HL-60 (cell line): ENCODE measurements around the gene CCDC146.

ENCODE experiments used
- CTCF ChIP-seq: IDR thresholded peaks from one replicate; pipeline ENCODE4 v1.5.1; 2011; ENCODE audit warnings: low read length, control low read depth, inconsistent platforms; ENCODE audit not compliant: insufficient read depth
- GABPA ChIP-seq: IDR thresholded peaks from 2 replicates; pipeline ENCODE4 v1.6.1; 2012; ENCODE audit warnings: low read depth
- POLR2AphosphoS5 ChIP-seq: IDR thresholded peaks from 2 replicates; pipeline ENCODE4 v1.6.1; 2012; ENCODE audit warnings: low read depth
- REST ChIP-seq: IDR thresholded peaks from 2 replicates; pipeline ENCODE4 v1.6.1; 2012; ENCODE audit warnings: low read depth; ENCODE audit not compliant: insufficient replicate concordance
- SPI1 ChIP-seq: IDR thresholded peaks from 2 replicates; pipeline ENCODE4 v1.6.1; 2012; ENCODE audit warnings: low read depth, mild to moderate bottlenecking, borderline replicate concordance

- TF ChIP-seq CTCF = no peak
- TF ChIP-seq GABPA = no peak
- TF ChIP-seq POLR2AphosphoS5 = no peak
- no peak for TF ChIP-seq REST
- TF ChIP-seq SPI1 = no peak
These were observed 136.2 kb downstream of the CCDC146 start for GRCh38 chr7:77258593-77258992.
